Gastroesophageal sphincter (tissue), 4 donors: ENCODE measurements around the gene THBS4. TPM values are rescaled to one million over a fixed set of nuclear protein-coding genes. Genes with fewer than 3 reads are reported as not detected.
A peak's percentile ranks its signal among the peaks of the same experiment; 100 is the strongest.

ENCODE experiments used
- ATAC-seq: fragments of 150-250 bp; one replicate; pipeline ENCODE4 v1.9.1; 2016; ENCODE audit warnings: mild to moderate bottlenecking, moderate library complexity
- H3K27ac ChIP-seq, 4 donors: fragments of 200-600 bp; sonication (generic) in 3 of 4; 1 replicate in 3 of 4; 2 replicates in 1 of 4; pipeline ENCODE4 v1.5.1; 2016 to 2019
- H3K27me3 ChIP-seq: fragments of 200-600 bp; sonication (generic); one replicate; pipeline ENCODE4 v1.5.1; 2019
- H3K36me3 ChIP-seq, 2 donors: fragments of 200-600 bp; sonication (generic); one replicate each; pipeline ENCODE4 v1.5.1; 2019; ENCODE audit warnings: control low read depth in 1 of 2
- H3K4me1 ChIP-seq, 3 donors: fragments of 200-600 bp; sonication (generic); 1 replicate in 2 of 3; 2 replicates in 1 of 3; pipeline ENCODE4 v1.5.1; 2016 to 2019; ENCODE audit warnings: control low read depth in 2 of 3
- H3K4me3 ChIP-seq, 2 donors: fragments of 200-600 bp; sonication (generic); one replicate each; pipeline ENCODE4 v1.5.1; 2019; ENCODE audit warnings: mild to moderate bottlenecking in 1 of 2, moderate library complexity in 1 of 2
- H3K9me3 ChIP-seq, 3 donors: fragments of 200-600 bp; sonication (generic); one replicate each; pipeline ENCODE4 v1.5.1; 2017 to 2019; ENCODE audit warnings: control low read depth in 2 of 3
- EP300 ChIP-seq: sonication (generic); formaldehyde crosslinking; IDR thresholded peaks from one replicate; pipeline ENCODE4 v1.6.1; 2017; ENCODE audit warnings: antibody characterized with exemption, mild to moderate bottlenecking
- POLR2A ChIP-seq, 2 donors: fragments of 450-650 bp; IDR thresholded peaks; one replicate each; pipeline ENCODE4 v1.6.1; 2017; ENCODE audit warnings: antibody characterized with exemption in 2 of 2, mild to moderate bottlenecking in 2 of 2, moderate library complexity in 1 of 2
- POLR2AphosphoS5 ChIP-seq: sonication (generic); formaldehyde crosslinking; IDR thresholded peaks from one replicate; pipeline ENCODE4 v1.6.1; 2017; ENCODE audit warnings: antibody characterized with exemption
- WGBS, 2 donors: methylation state at CpG; one replicate each; pipeline ENCODE4 v1.1.5; 2018; ENCODE audit warnings: low coverage in 1 of 2; 5-methylcytosine and 5-hydroxymethylcytosine counted together
- total RNA-seq, 4 donors: library from RNA; depleted of rRNA; stranded (reverse); fragments of >200 nt; gene quantifications; one replicate each; pipeline ENCODE4 v1.1.0, GENCODE V29; 2016
- TF ChIP-seq, protein P1 (sequence below), 4 experiments: fragments of 200-600 bp in 2 of 4; fragments of 450-650 bp in 2 of 4; sonication (generic) in 1 of 4; IDR thresholded peaks; one replicate each; pipeline ENCODE4 v1.5.1; 2017 to 2019; ENCODE audit warnings: antibody characterized with exemption in 4 of 4, mild to moderate bottlenecking in 2 of 4, moderate library complexity in 2 of 4

Gene THBS4
- total RNA-seq, 4 donors from 2014 or later: 18.6 to 82.8 (median 29.2) TPM

DNA sequence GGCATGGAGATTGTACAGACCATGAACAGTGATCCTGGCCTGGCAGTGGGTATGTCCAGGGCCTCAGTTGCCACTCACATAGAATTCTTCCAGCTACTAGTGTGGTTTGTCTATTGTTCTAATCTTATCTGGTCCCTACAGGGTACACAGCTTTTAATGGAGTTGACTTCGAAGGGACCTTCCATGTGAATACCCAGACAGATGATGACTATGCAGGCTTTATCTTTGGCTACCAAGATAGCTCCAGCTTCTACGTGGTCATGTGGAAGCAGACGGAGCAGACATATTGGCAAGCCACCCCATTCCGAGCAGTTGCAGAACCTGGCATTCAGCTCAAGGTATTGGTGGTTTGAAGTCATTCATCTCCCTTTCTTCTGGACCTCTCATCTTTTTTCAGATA, 43.8 kb downstream of the THBS4 start:
- Histone ChIP-seq H3K4me1 (peaks cover 0 to 14% (median 0%) of the 10 kb centered on the region in 3 donors), H3K27ac (no peak overlapping the region), H3K36me3 (peaks cover 0 to 6% of the 10 kb centered on the region in 2 donors), H3K9me3 (no peaks in the 10 kb centered on the region), H3K4me3 (no peak overlapping the region), H3K27me3 (no peaks in the 10 kb centered on the region)
- TF ChIP-seq, protein P1, sequence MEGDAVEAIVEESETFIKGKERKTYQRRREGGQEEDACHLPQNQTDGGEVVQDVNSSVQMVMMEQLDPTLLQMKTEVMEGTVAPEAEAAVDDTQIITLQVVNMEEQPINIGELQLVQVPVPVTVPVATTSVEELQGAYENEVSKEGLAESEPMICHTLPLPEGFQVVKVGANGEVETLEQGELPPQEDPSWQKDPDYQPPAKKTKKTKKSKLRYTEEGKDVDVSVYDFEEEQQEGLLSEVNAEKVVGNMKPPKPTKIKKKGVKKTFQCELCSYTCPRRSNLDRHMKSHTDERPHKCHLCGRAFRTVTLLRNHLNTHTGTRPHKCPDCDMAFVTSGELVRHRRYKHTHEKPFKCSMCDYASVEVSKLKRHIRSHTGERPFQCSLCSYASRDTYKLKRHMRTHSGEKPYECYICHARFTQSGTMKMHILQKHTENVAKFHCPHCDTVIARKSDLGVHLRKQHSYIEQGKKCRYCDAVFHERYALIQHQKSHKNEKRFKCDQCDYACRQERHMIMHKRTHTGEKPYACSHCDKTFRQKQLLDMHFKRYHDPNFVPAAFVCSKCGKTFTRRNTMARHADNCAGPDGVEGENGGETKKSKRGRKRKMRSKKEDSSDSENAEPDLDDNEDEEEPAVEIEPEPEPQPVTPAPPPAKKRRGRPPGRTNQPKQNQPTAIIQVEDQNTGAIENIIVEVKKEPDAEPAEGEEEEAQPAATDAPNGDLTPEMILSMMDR (IDR thresholded peaks at IDR 0.05): no peak
- TF ChIP-seq POLR2A (IDR thresholded peaks at IDR 0.05): no peak
- TF ChIP-seq EP300: no peak
- no peak for TF ChIP-seq POLR2AphosphoS5
- 85% methylated on average over 4 of the region's 4 CpGs; no CpG with 5 or more reads in 1 of the 2 donors for WGBS, 2 donors
- no peak for ATAC-seq

DNA sequence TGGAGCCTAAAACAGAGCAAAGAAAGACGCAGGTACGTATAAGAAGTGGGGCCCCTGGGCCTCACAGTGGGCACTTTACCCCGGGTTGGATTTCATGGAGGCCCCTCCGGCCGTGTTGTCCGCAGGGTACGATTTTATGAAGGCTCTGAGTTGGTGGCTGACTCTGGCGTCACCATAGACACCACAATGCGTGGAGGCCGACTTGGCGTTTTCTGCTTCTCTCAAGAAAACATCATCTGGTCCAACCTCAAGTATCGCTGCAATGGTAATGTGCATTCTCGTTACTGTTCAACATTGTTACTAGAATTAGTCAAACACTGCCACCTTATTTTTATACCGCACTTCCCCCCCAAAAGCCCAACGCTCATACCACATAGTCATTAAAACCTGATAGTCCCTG, 47.1 kb downstream of the THBS4 start:
- H3K4me1 ChIP-seq: peaks cover 0 to 14% (median 0%) of the 10 kb centered on the region in 3 donors
- H3K36me3 ChIP-seq: peaks cover 0 to under 1% of the 10 kb centered on the region in 2 donors
- no peaks in the 10 kb centered on the region for H3K27me3 ChIP-seq
- no peaks in the 10 kb centered on the region for H3K9me3 ChIP-seq
- H3K4me3 ChIP-seq: no peak overlapping the region
- no peak overlapping the region for H3K27ac ChIP-seq
- ATAC-seq: no peak
- no peak for TF ChIP-seq EP300
- no peak for TF ChIP-seq POLR2AphosphoS5
- no peak for TF ChIP-seq POLR2A (IDR thresholded peaks at IDR 0.05)
- TF ChIP-seq, protein P1 (IDR thresholded peaks at IDR 0.05): no peak
- WGBS, 2 donors: 90 to 93% methylated on average over 6 to 15 of the region's 15 CpGs

DNA sequence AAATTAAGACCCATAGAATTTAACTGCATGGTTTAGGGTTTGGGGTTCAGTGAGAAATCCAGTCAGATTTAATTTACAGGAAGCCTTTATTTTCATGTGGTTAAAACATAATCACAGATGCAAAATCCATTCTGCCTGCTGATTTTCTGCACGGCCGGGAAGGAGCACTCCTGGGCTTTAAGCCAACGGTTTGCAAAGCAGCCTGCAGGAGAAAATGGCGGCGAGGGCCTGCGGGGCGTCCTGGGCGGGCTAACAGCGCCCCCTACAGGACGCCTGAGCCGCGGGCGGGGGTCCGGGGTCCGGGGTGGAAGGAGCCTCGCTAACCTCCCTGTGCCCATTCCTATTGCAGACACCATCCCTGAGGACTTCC, 47.6 kb downstream of the THBS4 start:
- Histone ChIP-seq H3K36me3 (no peaks in the 10 kb centered on the region), H3K4me3 (peak overlapping the region; percentile 35 to 37), H3K27me3 (no peaks in the 10 kb centered on the region), H3K4me1 (peaks cover 0 to 14% (median 0%) of the 10 kb centered on the region in 3 donors), H3K9me3 (no peaks in the 10 kb centered on the region), H3K27ac (peak overlapping the region in 3 of 4 donors; percentile 55 to 74 (median 66))
- ATAC-seq: peak; percentile 73
- 0 to 1% methylated on average over 1 to 9 of the region's 16 CpGs for WGBS, 2 donors
- TF ChIP-seq, protein P1 (IDR thresholded peaks at IDR 0.05): peak; percentile 55 to 86 (median 69)
- no peak for TF ChIP-seq POLR2A (IDR thresholded peaks at IDR 0.05)

DNA sequence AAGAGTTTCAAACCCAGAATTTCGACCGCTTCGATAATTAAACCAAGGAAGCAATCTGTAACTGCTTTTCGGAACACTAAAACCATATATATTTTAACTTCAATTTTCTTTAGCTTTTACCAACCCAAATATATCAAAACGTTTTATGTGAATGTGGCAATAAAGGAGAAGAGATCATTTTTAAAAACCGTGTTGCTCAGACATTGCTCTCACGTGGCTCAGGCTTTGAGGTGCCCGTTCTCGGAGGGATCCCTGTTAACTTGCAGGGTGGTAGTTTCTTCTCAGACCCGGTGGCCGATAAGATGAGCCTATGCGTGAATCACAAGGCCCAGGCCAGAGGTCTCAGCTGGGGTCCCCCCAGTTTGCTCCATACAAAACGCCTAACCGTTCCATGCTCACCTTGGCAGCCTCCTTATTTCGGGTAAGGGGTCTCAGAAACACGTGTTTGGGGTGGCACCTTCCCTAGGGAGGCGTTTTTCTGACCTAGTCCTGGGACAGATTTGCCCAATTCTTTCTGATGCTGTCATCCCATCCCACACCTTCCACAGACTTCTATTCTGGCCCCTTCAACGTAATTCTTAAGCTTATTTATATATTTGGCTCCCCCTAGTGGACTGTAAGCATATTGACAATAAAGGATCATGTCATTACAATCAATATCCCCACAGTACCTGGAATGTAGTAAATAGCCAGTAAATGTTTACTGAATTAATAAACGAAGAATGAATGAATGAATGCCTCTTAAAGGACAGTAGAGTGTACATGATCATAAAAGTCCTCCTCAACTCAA, 48.1 kb downstream of the THBS4 start:
- Histone ChIP-seq H3K27ac (peak overlapping the region in 3 of 4 donors; percentile 55 to 74 (median 66)), H3K9me3 (no peaks in the 10 kb centered on the region), H3K4me1 (peaks cover 0 to 14% (median 0%) of the 10 kb centered on the region in 3 donors), H3K4me3 (peak overlapping the region; percentile 35 to 37), H3K27me3 (no peaks in the 10 kb centered on the region), H3K36me3 (no peaks in the 10 kb centered on the region)
- TF ChIP-seq, protein P1 (IDR thresholded peaks at IDR 0.05): peak; percentile 66 to 77 (median 74)
- TF ChIP-seq POLR2AphosphoS5: no peak
- peak; percentile 85 for ATAC-seq
- 23 to 36% methylated on average over 11 to 19 of the region's 19 CpGs for WGBS, 2 donors

DNA sequence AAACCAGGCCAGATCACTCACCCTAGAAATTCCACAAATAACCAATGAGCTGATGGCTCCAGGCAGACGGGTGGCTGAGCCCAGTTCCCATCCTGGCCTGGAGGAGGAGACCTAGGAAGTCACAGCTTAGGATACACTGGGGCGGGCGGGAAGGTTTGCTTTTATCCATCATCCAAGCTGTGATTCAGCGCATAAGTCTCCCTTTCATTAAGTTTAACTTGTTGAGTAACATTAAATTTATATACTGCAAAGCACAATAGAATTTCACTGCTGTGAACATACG, 55.7 kb downstream of the THBS4 start:
- WGBS, 2 donors: 100% methylated on average over 2 to 4 of the region's 5 CpGs
- no peak for TF ChIP-seq POLR2AphosphoS5
- TF ChIP-seq, protein P1 (IDR thresholded peaks at IDR 0.05): no peak
- TF ChIP-seq EP300: no peak
- no peak for TF ChIP-seq POLR2A (IDR thresholded peaks at IDR 0.05)
- Histone ChIP-seq H3K36me3 (no peaks in the 10 kb centered on the region), H3K27me3 (no peaks in the 10 kb centered on the region), H3K4me3 (no peak overlapping the region), H3K9me3 (no peaks in the 10 kb centered on the region), H3K27ac (no peak overlapping the region), H3K4me1 (no peaks in the 10 kb centered on the region)
- ATAC-seq: no peak
